Endothelial cell of umbilical vein (primary cell): Measurements from ENCODE around the gene WNT7B. TPM values are rescaled to one million over a fixed set of nuclear protein-coding genes. Genes with fewer than 3 reads are reported as not detected.

ENCODE experiments used
- BruUV-seq: library from RNA; stranded (reverse); fragments of 400-500 nt; replicated peaks from 2 replicates; lab custom pipeline; 2021; lab: Mats Ljungman, UMichigan
- CTCF ChIA-PET: fragments of 300-600, 350-600 bp; sonication (Branson Sonifier 250); formaldehyde crosslinking; loops from one replicate; lab custom pipeline; 2021; ENCODE audit warnings: antibody characterized with exemption, inconsistent platforms; lab: Charles Lee
- POLR2A ChIA-PET: fragments of 300-600, 350-600 bp; sonication (Branson Sonifier 250); formaldehyde crosslinking; loops from one replicate; lab custom pipeline; 2021; ENCODE audit warnings: antibody characterized with exemption, inconsistent platforms; lab: Charles Lee
- DNase-seq: peaks from one replicate; pipeline ENCODE4 v3.0.0-alpha.2; 2011; ENCODE audit warnings: low read depth, low spot score
- FAIRE-seq: peaks from 2 replicates; lab custom pipeline; 2011; peaks lifted over from hg19 to GRCh38; lab: Jason Lieb, UNC
- H2AFZ ChIP-seq: 2 replicates; pipeline ENCODE4 v1.6.0; 2012; ENCODE audit warnings: low read depth, low read length, control low read depth, inconsistent platforms
- H3K27ac ChIP-seq: 2 replicates; pipeline ENCODE4 v1.5.1; 2011; ENCODE audit warnings: low read depth, mild to moderate bottlenecking, control low read depth, low read length, moderate library complexity; ENCODE audit not compliant: insufficient read depth
- H3K27me3 ChIP-seq, 2 experiments: 2 replicates each; pipeline versions ENCODE4 v1.6.0 to v1.6.1; 2011; ENCODE audit warnings: low read length in 2 of 2, mixed read lengths in 1 of 2; ENCODE audit not compliant: control insufficient read depth in 2 of 2, insufficient read depth in 2 of 2
- H3K36me3 ChIP-seq, 2 experiments: 2 replicates in 1 of 2; 3 replicates in 1 of 2; pipeline ENCODE4 v1.5.1; 2011; ENCODE audit warnings: low read length in 2 of 2, mild to moderate bottlenecking in 1 of 2, moderate library complexity in 1 of 2; ENCODE audit not compliant: control insufficient read depth in 2 of 2, insufficient read depth in 2 of 2; ENCODE audit errors: extremely low read depth in 1 of 2
- H3K4me1 ChIP-seq: 3 replicates; pipeline ENCODE4 v1.5.1; 2011; ENCODE audit warnings: mild to moderate bottlenecking, low read length; ENCODE audit not compliant: control insufficient read depth, insufficient read depth; ENCODE audit errors: extremely low read depth
- H3K4me2 ChIP-seq: 2 replicates; pipeline ENCODE4 v1.6.1; 2011; ENCODE audit warnings: low read length, control low read depth, mixed read lengths; ENCODE audit not compliant: insufficient read depth
- H3K4me3 ChIP-seq, 3 experiments: fragments of 200-600 bp in 1 of 3; sonication (generic), shearing (Covaris generic) in 1 of 3; replicated peaks in 1 of 3; 2 replicates each; pipeline ENCODE4 v1.5.1; 2011 to 2016; ENCODE audit warnings: control low read depth in 3 of 3, low read length in 3 of 3, mild to moderate bottlenecking in 2 of 3, inconsistent platforms in 1 of 3, low read depth in 1 of 3, moderate library complexity in 1 of 3; ENCODE audit not compliant: insufficient read depth in 1 of 3
- H3K79me2 ChIP-seq: 2 replicates; pipeline ENCODE4 v1.6.0; 2012; ENCODE audit warnings: low read length, inconsistent platforms; ENCODE audit not compliant: control insufficient read depth, insufficient read depth
- H3K9ac ChIP-seq: replicated peaks from 2 replicates; pipeline ENCODE3; 2011; ENCODE audit warnings: low read length, control low read depth; ENCODE audit not compliant: insufficient read depth; ENCODE audit errors: extremely low read depth
- H3K9me1 ChIP-seq: replicated peaks from 3 replicates; pipeline ENCODE4 v1.6.0; 2011; ENCODE audit warnings: mild to moderate bottlenecking, low read length; ENCODE audit not compliant: control insufficient read depth, insufficient read depth; ENCODE audit errors: extremely low read depth
- H3K9me3 ChIP-seq: replicated peaks from 2 replicates; pipeline ENCODE4 v1.5.1; 2012; ENCODE audit warnings: low read length, inconsistent platforms; ENCODE audit not compliant: control insufficient read depth, insufficient read depth
- H4K20me1 ChIP-seq: replicated peaks from 2 replicates; pipeline ENCODE3; 2011; ENCODE audit warnings: mild to moderate bottlenecking, low read length; ENCODE audit not compliant: control insufficient read depth, insufficient read depth; ENCODE audit errors: extremely low read depth
- CTCF ChIP-seq, 2 donors: IDR thresholded peaks; 1 replicate in 1 of 2; 2 replicates in 1 of 2; pipeline ENCODE4 v1.5.1; 2011; ENCODE audit warnings: low read length in 2 of 2, mild to moderate bottlenecking in 2 of 2, moderate library complexity in 2 of 2, control low read depth in 1 of 2, inconsistent platforms in 1 of 2, low read depth in 1 of 2; ENCODE audit not compliant: insufficient read depth in 1 of 2; ENCODE audit errors: extremely low read depth in 1 of 2
- EZH2 ChIP-seq: IDR thresholded peaks from 2 replicates; pipeline ENCODE4 v1.6.1; 2012; ENCODE audit warnings: borderline replicate concordance, low read depth, mild to moderate bottlenecking, moderate library complexity, low read length, inconsistent platforms; ENCODE audit not compliant: severe bottlenecking
- FOS ChIP-seq: IDR thresholded peaks from 2 replicates; pipeline ENCODE4 v1.6.1; 2011; ENCODE audit warnings: mild to moderate bottlenecking, low read length, moderate library complexity, borderline replicate concordance; ENCODE audit not compliant: insufficient read depth
- GATA2 ChIP-seq: IDR thresholded peaks from 2 replicates; pipeline ENCODE4 v1.7.0; 2011; ENCODE audit warnings: low read depth, mild to moderate bottlenecking, moderate library complexity, mixed read lengths, low read length; ENCODE audit not compliant: insufficient read length, insufficient read depth
- JUN ChIP-seq: IDR thresholded peaks from 2 replicates; pipeline ENCODE4 v1.6.1; 2011; ENCODE audit warnings: borderline replicate concordance, low read depth; ENCODE audit not compliant: insufficient read length, insufficient read depth
- MAX ChIP-seq: IDR thresholded peaks from 2 replicates; pipeline ENCODE4 v1.6.1; 2011; ENCODE audit not compliant: insufficient read depth, insufficient read length
- MYC ChIP-seq: IDR thresholded peaks from one replicate; pipeline ENCODE4 v1.6.1; 2011; ENCODE audit warnings: mild to moderate bottlenecking, low read depth, low read length
- POLR2A ChIP-seq: IDR thresholded peaks from 2 replicates; pipeline ENCODE4 v1.6.1; 2012; ENCODE audit warnings: low read depth, mild to moderate bottlenecking, control low read depth, low read length
- POLR2AphosphoS5 ChIP-seq: IDR thresholded peaks from 2 replicates; pipeline ENCODE4 v1.6.1; 2012; ENCODE audit warnings: low read depth, mild to moderate bottlenecking, control low read depth, low read length, moderate library complexity; ENCODE audit not compliant: insufficient read depth
- dilution Hi-C: fragments of 300-500 bp; cut with MboI; formaldehyde crosslinking; loops from one replicate; pipeline ENCODE4 v1.15.0; 2019; ENCODE audit warnings: low sequenced_read_pairs; ENCODE audit not compliant: extremely low pct_ligation_motif_present
- intact Hi-C: fragments of 100-400 bp; cut with micrococcal nuclease; formaldehyde crosslinking; loops from one replicate; pipeline ENCODE4 v1.10.0; 2022
- polyA plus RNA-seq, 4 experiments: library from polyadenylated mRNA; depleted of rRNA in 3 of 4; stranded (reverse) in 3 of 4; unstranded in 1 of 4; fragments of >200 nt; gene quantifications; 2 replicates each; pipeline versions ENCODE4 v1.2.1 to v1.2.3, GENCODE V29; 2011 to 2012; ENCODE audit warnings: missing spikeins in 1 of 4
- total RNA-seq: library from RNA; stranded (reverse); gene quantifications from 2 replicates; pipeline ENCODE4 v1.2.3, GENCODE V29; 2021

Gene WNT7B
- total and polyA plus RNA-seq, 2 donors (not counting 3 experiments of a cell fraction or from before 2014, with no cell fraction given) = not detected

GRCh38 chr22:45925811-45926351 lies 51.1 kb downstream of the WNT7B start:
- intact Hi-C loops = no loop called here
- no peak overlapping the region for H2AFZ ChIP-seq
- H3K4me2 ChIP-seq = no peak overlapping the region

More at GRCh38 chr22:45925811-45926351, 51.1 kb downstream of the WNT7B start:
- CTCF ChIA-PET = no interaction called here
- no peak overlapping the region for H3K4me3 ChIP-seq
- dilution Hi-C loops = no loop called here
- BruUV-seq = no TSS peak
- H3K79me2 ChIP-seq = no peaks in the 10 kb centered on the region
- no peaks in the 10 kb centered on the region for H3K36me3 ChIP-seq
- no peaks in the 10 kb centered on the region for H3K4me1 ChIP-seq
- FAIRE-seq = no peak
- DNase-seq = no peak
- H3K27me3 ChIP-seq = no peaks in the 10 kb centered on the region
- no peaks in the 10 kb centered on the region for H3K9me1 ChIP-seq
- H3K9me3 ChIP-seq = no peaks in the 10 kb centered on the region
- H4K20me1 ChIP-seq = no peaks in the 10 kb centered on the region
- no peak overlapping the region for H3K9ac ChIP-seq
- POLR2A ChIA-PET = no interaction called here
- no peak for TF ChIP-seq JUN
- TF ChIP-seq FOS = no peak
- TF ChIP-seq MAX = no peak
- TF ChIP-seq POLR2AphosphoS5 = no peak
- TF ChIP-seq GATA2 = no peak
- no peak for TF ChIP-seq MYC
- TF ChIP-seq POLR2A = no peak
- TF ChIP-seq CTCF (IDR thresholded peaks at IDR 0.05; ENCODE audit: extremely low read depth in 1 of 2, insufficient read depth in 1 of 2, low read depth in 1 of 2, low read length in 2 of 2) = no peak
- no peak for TF ChIP-seq EZH2
- H3K27ac ChIP-seq = no peak overlapping the region
